ENCODE data around the gene GRIN1. TPM values are rescaled to one million over a fixed set of nuclear protein-coding genes. Genes with fewer than 3 reads are reported as not detected.
A peak's percentile ranks its signal among the peaks of the same experiment; 100 is the strongest.

The GRIN1 gene
- polyA plus RNA-seq, 2 of the 4 experiments (the other 2 are of a cell fraction), result 0.13 to 0.45 TPM

- TF ChIP-seq PBX3 (IDR thresholded peaks at IDR 0.05), result no peak
- TF ChIP-seq JUNB (IDR thresholded peaks at IDR 0.05), result no peak
- TF ChIP-seq POLR2A (IDR thresholded peaks at IDR 0.05; ENCODE audit: low read length), result peak; percentile 65
- TF ChIP-seq NFE2L2 (conservative IDR thresholded peaks at IDR 0.05; ENCODE audit: low read length), result no peak
- TF ChIP-seq RAD21 (conservative IDR thresholded peaks at IDR 0.05 in 1 of 2, IDR thresholded peaks at IDR 0.05 in 1 of 2), result peak; percentile 31 to 49; a peak in 3 of 5 replicates
- TF ChIP-seq HOXB5 (CRISPR knock-in tag; IDR thresholded peaks at IDR 0.05), result no peak
- TF ChIP-seq, protein P1, sequence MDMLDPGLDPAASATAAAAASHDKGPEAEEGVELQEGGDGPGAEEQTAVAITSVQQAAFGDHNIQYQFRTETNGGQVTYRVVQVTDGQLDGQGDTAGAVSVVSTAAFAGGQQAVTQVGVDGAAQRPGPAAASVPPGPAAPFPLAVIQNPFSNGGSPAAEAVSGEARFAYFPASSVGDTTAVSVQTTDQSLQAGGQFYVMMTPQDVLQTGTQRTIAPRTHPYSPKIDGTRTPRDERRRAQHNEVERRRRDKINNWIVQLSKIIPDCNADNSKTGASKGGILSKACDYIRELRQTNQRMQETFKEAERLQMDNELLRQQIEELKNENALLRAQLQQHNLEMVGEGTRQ (IDR thresholded peaks at IDR 0.05), result peak; percentile 48; the same call in 1 of the 2 replicates
- no peak for TF ChIP-seq ZFP36 (IDR thresholded peaks at IDR 0.05; ENCODE audit: borderline replicate concordance, partially characterized antibody)
- no peak for TF ChIP-seq FOSL2 (IDR thresholded peaks at IDR 0.05)
- TF ChIP-seq FOSL2 (CRISPR knock-in tag; IDR thresholded peaks at IDR 0.05), result peak; percentile 85
- TF ChIP-seq KDM1A (IDR thresholded peaks at IDR 0.05; ENCODE audit: low read depth), result no peak
Measured at GRCh38 chr9:137188490-137189296, 49.7 kb downstream of the GRIN1 start, which contains the start of the genes ANAPC2 and SSNA1 (continued).

- no peak for FAIRE-seq
- Histone ChIP-seq H3K27ac (peak overlapping the region; percentile 97), H3K4me1 (peaks cover 31% of the 10 kb centered on the region), H3K4me2 (peak overlapping the region; percentile 99), H3K4me3 (peak overlapping the region; percentile 92), H3K9me3 (no peaks in the 10 kb centered on the region)
- ChIA-PET POLR2A (interaction anchor here (0.6 to 3.4 kb wide), 16 partner anchors 9 to 62 kb away, joined by 3 to 38 read pairs (median 7); partner anchors contain the start of genes CYSRT1, NDOR1, RNF208 and RNF224), CTCF (interaction anchor here (0.6 to 11.5 kb wide), 25 partner anchors 9 to 125 kb away, joined by 3 to 156 read pairs (median 4); partner anchors contain the start of genes CYSRT1, GRIN1, LRRC26 and RNF208)
- peak in 1 of 2 experiments; percentile 19; a peak in 4 of 6 replicates for ATAC-seq
- WGBS (ENCODE audit: missing lambda C conversion rate), result 68% methylated on average over 14 of the region's 23 CpGs
- no peak for DNase-seq (ENCODE audit: low read depth in 1 of 2, low spot score in 1 of 2)
- TF ChIP-seq TP53 (CRISPR knock-in tag; IDR thresholded peaks at IDR 0.05), result no peak
- no peak for TF ChIP-seq POLR2A (IDR thresholded peaks at IDR 0.05; ENCODE audit: low read length)
- TF ChIP-seq EHMT2 (IDR thresholded peaks at IDR 0.05; ENCODE audit: low read depth), result no peak
- TF ChIP-seq RARB (CRISPR knock-in tag; IDR thresholded peaks at IDR 0.05), result no peak
- TF ChIP-seq HMGXB4 (CRISPR knock-in tag; IDR thresholded peaks at IDR 0.05; ENCODE audit: borderline replicate concordance), result no peak
- no peak for TF ChIP-seq CHD2 (IDR thresholded peaks at IDR 0.05; ENCODE audit: low read length, partially characterized antibody)
- TF ChIP-seq, protein P2, sequence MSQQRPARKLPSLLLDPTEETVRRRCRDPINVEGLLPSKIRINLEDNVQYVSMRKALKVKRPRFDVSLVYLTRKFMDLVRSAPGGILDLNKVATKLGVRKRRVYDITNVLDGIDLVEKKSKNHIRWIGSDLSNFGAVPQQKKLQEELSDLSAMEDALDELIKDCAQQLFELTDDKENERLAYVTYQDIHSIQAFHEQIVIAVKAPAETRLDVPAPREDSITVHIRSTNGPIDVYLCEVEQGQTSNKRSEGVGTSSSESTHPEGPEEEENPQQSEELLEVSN (IDR thresholded peaks at IDR 0.05; ENCODE audit: borderline replicate concordance, low read depth), result no peak
- no peak for TF ChIP-seq MAX (IDR thresholded peaks at IDR 0.05)
- no peak for TF ChIP-seq RNF2 (IDR thresholded peaks at IDR 0.05; ENCODE audit: borderline replicate concordance, low read depth)
Measured at GRCh38 chr9:137189297-137190295, 50.6 kb downstream of the GRIN1 start.
